ENCODE data around the gene CTCF.

CTCF gene

GRCh38 chr16:67548265-67549126 lies 13.8 kb upstream of the CTCF start:
- DNase-seq (ENCODE audit: low spot score) = no peak

GRCh38 chr16:67549240-67549639 lies 13.1 kb upstream of the CTCF start:
- no peak for DNase-seq (ENCODE audit: low spot score)

- no peak for DNase-seq (ENCODE audit: low spot score)
These were observed 12.4 kb upstream of the CTCF start for GRCh38 chr16:67549936-67550335.

GRCh38 chr16:67551091-67551490 lies 11.2 kb upstream of the CTCF start:
- no peak for DNase-seq (ENCODE audit: low spot score)

GRCh38 chr16:67551972-67552371 lies 10.4 kb upstream of the CTCF start:
- no peak for DNase-seq (ENCODE audit: low spot score)

GRCh38 chr16:67552476-67552875 lies 9.8 kb upstream of the CTCF start:
- no peak for DNase-seq (ENCODE audit: low spot score)

GRCh38 chr16:67555795-67556212 lies 6.5 kb upstream of the CTCF start:
- DNase-seq (ENCODE audit: low spot score) = peak; percentile 79

GRCh38 chr16:67558859-67559258 lies 3.5 kb upstream of the CTCF start:
- no peak for DNase-seq (ENCODE audit: low spot score)

GRCh38 chr16:67560827-67561342 lies 1.4 kb upstream of the CTCF start:
- no peak for DNase-seq (ENCODE audit: low spot score)

- DNase-seq (ENCODE audit: low spot score) = no peak
These were observed 864 bp upstream of the CTCF start for GRCh38 chr16:67561501-67561823.

GRCh38 chr16:67561824-67562525 lies 351 bp upstream of the CTCF start:
- peak; percentile 97 for DNase-seq (ENCODE audit: low spot score)

GRCh38 chr16:67562918-67563707 lies 787 bp downstream of the CTCF start:
- DNase-seq (ENCODE audit: low spot score) = peak; percentile 62

GRCh38 chr16:67563708-67564468 lies 1.6 kb downstream of the CTCF start:
- peak; percentile 32 for DNase-seq (ENCODE audit: low spot score)

GRCh38 chr16:67565470-67566100 lies 3.3 kb downstream of the CTCF start:
- DNase-seq (ENCODE audit: low spot score) = no peak

GRCh38 chr16:67571464-67571863 lies 9.1 kb downstream of the CTCF start:
- DNase-seq (ENCODE audit: low spot score) = no peak

- DNase-seq (ENCODE audit: low spot score) = no peak
These were observed 9.7 kb downstream of the CTCF start for GRCh38 chr16:67571981-67572431.

GRCh38 chr16:67579686-67580085 lies 17.4 kb downstream of the CTCF start:
- DNase-seq (ENCODE audit: low spot score) = no peak

- DNase-seq (ENCODE audit: low spot score) = no peak
These were observed 17.9 kb downstream of the CTCF start for GRCh38 chr16:67580202-67580601.

- no peak for DNase-seq (ENCODE audit: low spot score)
These were observed 31.0 kb downstream of the CTCF start for GRCh38 chr16:67593288-67593687.

- no peak for DNase-seq (ENCODE audit: low spot score)
These were observed 31.4 kb downstream of the CTCF start for GRCh38 chr16:67593701-67594100.

GRCh38 chr16:67594256-67594915 lies 32.1 kb downstream of the CTCF start:
- no peak for DNase-seq (ENCODE audit: low spot score)

Measured in CD4-positive, alpha-beta T cell treated with Interleukin-15 for 4 hours (primary cell).